HepG2 (cell line): ENCODE data around the gene ACYP2. TPM values are rescaled to one million over a fixed set of nuclear protein-coding genes. Genes with fewer than 3 reads are reported as not detected.

Source experiments
- ARID3A ChIP-seq: IDR thresholded peaks from 2 replicates; pipeline ENCODE4 v1.6.1; 2012; ENCODE audit warnings: low read depth, low read length, improper control_type of control experiment
- CEBPB ChIP-seq: IDR thresholded peaks from 2 replicates; pipeline ENCODE4 v1.6.1; 2011; ENCODE audit warnings: low read depth, low read length, improper control_type of control experiment, borderline replicate concordance
- ELF4 ChIP-seq: sonication (generic); formaldehyde crosslinking; IDR thresholded peaks from 2 replicates; pipeline ENCODE4 v1.5.0; 2020; ENCODE audit warnings: missing genetic modification reagents, mild to moderate bottlenecking, moderate library complexity, borderline replicate concordance
- HOXD1 ChIP-seq: sonication (generic); formaldehyde crosslinking; IDR thresholded peaks from 2 replicates; pipeline ENCODE4 v1.5.0; 2020; ENCODE audit warnings: missing genetic modification reagents
- NFYB ChIP-seq: sonication (generic); formaldehyde crosslinking; IDR thresholded peaks from 2 replicates; pipeline ENCODE4 v1.4.0; 2020; ENCODE audit warnings: missing genetic modification reagents
- TAF15 ChIP-seq: fragments of 200-400 bp; formaldehyde crosslinking; IDR thresholded peaks from one replicate; pipeline ENCODE4 v1.6.1; 2018; ENCODE audit warnings: mild to moderate bottlenecking, low read depth, low read length; ENCODE audit not compliant: poor library complexity, severe bottlenecking
- TEAD3 ChIP-seq: optimal IDR thresholded peaks from 2 replicates; pipeline ENCODE3; 2016; ENCODE audit warnings: borderline replicate concordance
- TRIM24 ChIP-seq: sonication (generic); formaldehyde crosslinking; IDR thresholded peaks from 2 replicates; pipeline ENCODE4 v1.8.0; 2022; ENCODE audit warnings: mild to moderate bottlenecking, missing genetic modification reagents
- TSC22D2 ChIP-seq: sonication (generic); formaldehyde crosslinking; IDR thresholded peaks from 2 replicates; pipeline ENCODE4 v1.5.1; 2020; ENCODE audit warnings: missing genetic modification reagents, mild to moderate bottlenecking, borderline replicate concordance
- ZMYM2 ChIP-seq: sonication (generic); formaldehyde crosslinking; IDR thresholded peaks from 2 replicates; pipeline ENCODE4 v1.8.0; 2022; ENCODE audit warnings: mild to moderate bottlenecking, missing genetic modification reagents
- ZNF282 ChIP-seq: fragments of 450-650 bp; IDR thresholded peaks from 2 replicates; pipeline ENCODE4 v1.6.1; 2018; ENCODE audit not compliant: partially characterized antibody
- ZNF512 ChIP-seq: sonication (generic); formaldehyde crosslinking; IDR thresholded peaks from 2 replicates; pipeline ENCODE4 v1.4.0; 2020; ENCODE audit warnings: mild to moderate bottlenecking, missing genetic modification reagents
- ZNF557 ChIP-seq: sonication (generic); formaldehyde crosslinking; IDR thresholded peaks from 2 replicates; pipeline ENCODE4 v1.4.0; 2020; ENCODE audit warnings: missing genetic modification reagents
- ZNF605 ChIP-seq: sonication (generic); formaldehyde crosslinking; IDR thresholded peaks from 2 replicates; pipeline ENCODE4 v1.8.0; 2022; ENCODE audit warnings: mild to moderate bottlenecking, missing genetic modification reagents
- ZNF639 ChIP-seq: conservative IDR thresholded peaks from 2 replicates; pipeline ENCODE4 v1.6.1; 2018; ENCODE audit warnings: missing genetic modification reagents
- ZNF678 ChIP-seq: sonication (generic); formaldehyde crosslinking; IDR thresholded peaks from 2 replicates; pipeline ENCODE4 v1.4.0; 2020; ENCODE audit warnings: mild to moderate bottlenecking, missing genetic modification reagents
- ZNF839 ChIP-seq: sonication (generic); formaldehyde crosslinking; IDR thresholded peaks from 2 replicates; pipeline ENCODE4 v1.4.0; 2020; ENCODE audit warnings: missing genetic modification reagents, mild to moderate bottlenecking, borderline replicate concordance
- ZXDC ChIP-seq: sonication (generic); formaldehyde crosslinking; IDR thresholded peaks from 2 replicates; pipeline ENCODE4 v1.5.0; 2020; ENCODE audit warnings: mild to moderate bottlenecking, missing genetic modification reagents
- polyA plus RNA-seq, 8 experiments: library from polyadenylated mRNA; depleted of rRNA in 3 of 8; stranded (reverse) in 7 of 8; unstranded in 1 of 8; fragments of >200 nt; fragmentation: Illumina TruSeq in 4 of 8; extraction: Trizol in 4 of 8; gene quantifications; 2 replicates each; pipeline versions ENCODE4 v1.2.1 to v1.2.3, GENCODE V29; 2011 to 2016; ENCODE audit warnings: low read depth in 4 of 8, missing spikeins in 1 of 8, mixed read lengths in 1 of 8; ENCODE audit not compliant: insufficient read depth in 1 of 8
- total RNA-seq, 5 experiments: library from RNA; depleted of rRNA; stranded (reverse); fragments of >200 nt; fragmentation: Illumina TruSeq; extraction: Trizol; gene quantifications; 2 replicates each; pipeline ENCODE4 v1.2.3, GENCODE V29; 2016; ENCODE audit warnings: low read depth in 1 of 5

ACYP2 gene
- total and polyA plus RNA-seq, 2 of the 13 experiments (the other 11 are each of a cell fraction or from before 2014, with no cell fraction given): 12.3 to 12.7 TPM

- TF ChIP-seq ZNF557 (CRISPR knock-in tag) (peak; percentile 95), ARID3A (peak; percentile 60), ZNF639 (CRISPR knock-in tag) (peak; percentile 74; the same call in 1 of the 2 replicates), ZXDC (peak; percentile 81; the same call in 1 of the 2 replicates), TRIM24 (CRISPR knock-in tag) (no peak), TAF15 (no peak), TEAD3 (CRISPR knock-in tag) (peak; percentile 45), ZNF839 (CRISPR knock-in tag) (peak; percentile 99), CEBPB (no peak), ELF4 (CRISPR knock-in tag) (peak; percentile 98), TSC22D2 (CRISPR knock-in tag) (peak; percentile 67; the same call in 1 of the 2 replicates), ZNF678 (CRISPR knock-in tag) (peak; percentile 49; the same call in 1 of the 2 replicates), HOXD1 (CRISPR knock-in tag) (peak; percentile 90), ZNF282 (no peak), ZMYM2 (CRISPR knock-in tag) (no peak; the same call in 1 of the 2 replicates), ZNF605 (CRISPR knock-in tag) (peak; percentile 96), ZNF512 (CRISPR knock-in tag) (peak; percentile 93), NFYB (peak; percentile 63)
Observed at GRCh38 chr2:54115284-54116137, at the start of gene ACYP2 (continued).
